HPDE6-E6E7 (cell line): Measurements from ENCODE around the gene NRTN.
"Not testable (repeated sequence)": the region's sequence is repeated elsewhere in the genome, so short reads cannot be mapped to it uniquely, and the experiment has no call there.

ENCODE experiments used
- DNase-seq: peaks from one replicate; pipeline ENCODE4 v3.0.0; 2011; ENCODE audit warnings: missing footprints; ENCODE audit errors: extremely low spot score

Gene NRTN

GRCh38 chr19:5838353-5839064, 33.6 kb downstream of the NRTN start:
- no peak for DNase-seq

- no peak for DNase-seq
Measured at GRCh38 chr19:5839065-5840017, 34.5 kb downstream of the NRTN start, which contains the start of gene FUT6. TSS of gene FUT6 (minus strand) at chr19:5839702. CDS start at chr19:5832567, 7,135 bp downstream.

GRCh38 chr19:5841735-5842111, 36.9 kb downstream of the NRTN start:
- not testable (repeated sequence) for DNase-seq

DNA sequence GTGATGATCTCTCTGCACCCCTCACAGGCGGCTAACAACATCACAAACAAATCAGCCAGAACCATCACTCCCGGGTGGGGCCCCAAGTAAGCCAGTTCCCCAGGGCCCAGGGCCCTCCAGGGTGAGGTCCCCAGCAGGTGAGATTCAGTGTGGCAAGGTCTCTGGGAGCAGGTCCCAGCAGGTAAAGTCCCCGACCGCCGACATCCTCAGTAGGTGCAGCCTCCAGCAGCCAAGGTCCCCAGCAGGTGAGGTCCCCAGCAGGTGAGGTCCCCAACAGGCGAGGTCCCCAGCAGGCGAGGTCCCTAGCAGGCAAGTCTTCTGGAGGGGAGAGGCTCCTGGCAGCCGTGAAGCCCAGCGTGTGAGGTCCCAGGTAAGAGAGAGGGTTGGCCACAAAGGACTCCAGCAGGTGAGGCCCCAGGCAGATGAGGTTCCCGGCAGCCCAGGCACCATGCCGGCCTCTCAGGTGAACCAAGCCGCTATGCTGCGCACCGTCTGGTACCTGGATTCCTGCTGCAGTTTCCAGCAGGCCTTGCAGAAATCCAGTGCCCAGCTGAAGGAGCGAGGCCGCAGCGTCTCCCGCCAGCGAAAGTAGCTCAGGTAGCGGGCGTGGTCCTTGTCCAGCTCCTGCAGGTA, 38.5 kb downstream of the NRTN start:
- DNase-seq: no peak

DNA sequence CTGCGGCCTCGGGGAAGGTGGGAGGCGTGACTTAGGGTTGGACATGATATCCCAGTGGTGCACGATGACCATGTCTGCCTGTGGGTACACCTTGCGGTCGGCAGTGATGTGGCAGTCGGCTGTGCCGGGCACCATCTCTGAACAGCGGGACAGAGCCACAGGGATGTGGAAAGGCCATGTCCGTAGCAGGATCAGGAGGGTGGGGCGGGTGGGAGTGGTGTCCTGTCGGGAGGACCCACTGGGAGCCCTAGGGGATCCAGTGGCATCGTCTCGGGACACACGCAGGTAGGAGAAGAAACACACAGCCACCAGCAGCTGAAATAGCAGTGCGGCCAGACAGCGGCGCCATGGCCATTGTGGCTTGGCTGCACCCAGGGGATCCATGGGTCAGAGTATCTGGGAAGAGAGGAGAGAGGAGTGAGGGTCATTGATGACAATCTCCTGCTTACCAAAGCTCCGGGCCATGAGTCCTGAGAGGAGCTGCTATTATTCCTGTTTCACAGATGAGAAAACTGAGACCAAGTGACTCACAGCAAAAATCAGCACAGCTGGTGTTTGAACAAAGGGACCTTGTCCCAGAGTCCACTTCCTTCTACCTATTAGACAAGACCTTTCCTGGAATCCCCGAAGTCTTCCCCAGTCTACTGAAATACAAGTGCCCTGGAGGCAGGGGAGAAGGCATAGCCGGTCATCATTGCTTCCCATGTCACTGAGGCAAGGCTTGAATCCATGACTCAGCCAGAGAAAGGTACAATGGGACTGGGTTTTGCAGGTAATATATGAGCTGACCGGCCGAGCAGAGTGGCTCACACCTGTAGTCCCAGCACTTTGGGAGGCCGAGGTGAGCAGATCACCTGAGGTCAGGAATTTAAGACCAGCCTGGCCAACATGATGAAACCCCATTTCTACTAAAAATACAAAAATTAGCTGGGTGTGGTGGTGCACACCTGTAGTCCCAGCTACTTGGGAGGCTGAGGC, 39.9 kb downstream of the NRTN start:
- DNase-seq: no peak

- DNase-seq: not testable (repeated sequence)
Measured at GRCh38 chr19:5847846-5848245, 43.0 kb downstream of the NRTN start.

GRCh38 chr19:5848621-5849020, 43.8 kb downstream of the NRTN start:
- not testable (repeated sequence) for DNase-seq

DNA sequence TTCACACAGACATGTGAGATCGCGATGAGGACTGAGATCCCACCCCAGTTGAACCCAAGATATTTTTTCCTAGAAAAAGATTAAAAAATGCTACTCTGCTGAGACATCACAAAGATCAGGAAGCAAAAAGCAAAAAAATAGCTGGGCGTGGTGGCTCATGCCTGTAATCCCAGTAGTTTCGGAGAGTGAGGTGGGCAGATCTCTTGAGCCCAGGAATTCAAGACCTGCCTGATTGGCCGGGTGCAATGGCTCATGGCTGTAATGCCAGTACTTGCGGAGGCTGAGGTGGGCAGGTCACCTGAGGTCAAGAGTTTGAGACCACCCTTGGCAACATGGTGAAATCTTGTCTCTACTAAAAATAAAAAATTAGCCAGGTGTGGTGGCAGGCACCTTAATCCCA, 45.3 kb downstream of the NRTN start:
- DNase-seq: no peak

DNA sequence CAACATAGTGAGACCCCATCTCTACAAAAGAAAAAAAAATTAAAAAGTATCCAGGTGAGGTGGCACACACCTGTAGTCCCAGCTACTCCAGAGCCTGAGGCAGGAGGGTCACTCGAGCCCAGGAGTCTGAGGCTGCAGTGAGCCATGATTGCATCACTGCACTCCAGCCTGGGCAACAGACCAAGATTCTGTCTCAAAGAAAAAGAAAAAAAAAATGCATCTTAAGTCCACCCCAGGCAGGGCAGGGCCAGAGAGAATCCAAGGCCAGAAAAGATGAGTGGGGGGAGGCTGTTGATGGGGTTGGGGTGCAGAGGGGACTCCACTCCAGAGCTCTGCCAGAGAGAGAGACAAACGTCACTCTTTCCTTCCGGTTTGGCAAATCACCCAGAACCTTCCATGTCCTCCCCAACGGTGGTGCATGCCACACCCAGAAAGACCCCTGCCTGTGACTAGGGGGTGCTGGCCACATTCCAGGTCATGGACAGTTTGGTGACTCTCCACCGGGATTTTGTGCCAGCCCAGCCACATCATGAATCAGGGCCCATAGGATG, 46.0 kb downstream of the NRTN start:
- no peak for DNase-seq

DNA sequence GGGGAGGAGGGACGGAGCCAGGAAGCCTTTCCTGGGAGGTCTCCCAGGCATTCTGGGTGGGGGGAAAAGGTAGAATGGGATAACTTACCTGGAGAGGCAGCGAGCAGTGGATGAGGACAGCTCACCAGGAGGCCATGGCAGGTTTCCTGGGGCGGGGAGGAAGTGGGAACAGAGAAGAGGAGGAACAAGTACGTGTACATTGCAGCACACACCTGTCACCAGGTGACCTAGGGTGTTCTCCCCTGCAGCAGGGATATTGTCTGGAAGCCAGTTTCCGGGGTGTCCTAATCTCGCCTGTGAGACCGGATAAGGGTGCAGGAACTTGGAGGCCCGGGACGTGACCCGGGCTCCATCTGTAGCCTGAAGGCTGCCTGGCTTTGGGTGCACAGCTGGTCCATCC, 46.4 kb downstream of the NRTN start, which contains the start of gene FUT3:
TSS of gene FUT3 (minus strand) at position 148 of the 400 bp plus-strand sequence.
- DNase-seq: peak; percentile 78

DNA sequence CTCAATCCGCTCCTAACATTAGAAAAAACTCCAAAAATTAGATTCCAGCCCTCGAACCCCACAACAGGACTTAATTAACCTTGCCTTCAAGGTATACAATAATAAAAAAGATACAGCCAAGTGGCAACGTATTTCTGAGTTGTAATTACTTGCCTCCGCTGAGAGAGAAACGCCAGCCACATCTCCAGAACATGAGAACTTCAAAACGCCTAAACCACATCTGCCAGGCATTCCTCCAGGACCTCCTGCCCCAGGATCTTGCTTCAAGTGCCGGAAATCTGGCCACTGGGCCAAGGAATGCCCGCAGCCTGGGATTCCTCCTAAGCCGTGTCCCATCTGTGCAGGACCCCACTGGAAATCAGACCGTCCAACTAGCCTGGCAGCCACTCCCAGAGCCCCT, 49.3 kb downstream of the NRTN start:
- DNase-seq: not testable (repeated sequence)

DNA sequence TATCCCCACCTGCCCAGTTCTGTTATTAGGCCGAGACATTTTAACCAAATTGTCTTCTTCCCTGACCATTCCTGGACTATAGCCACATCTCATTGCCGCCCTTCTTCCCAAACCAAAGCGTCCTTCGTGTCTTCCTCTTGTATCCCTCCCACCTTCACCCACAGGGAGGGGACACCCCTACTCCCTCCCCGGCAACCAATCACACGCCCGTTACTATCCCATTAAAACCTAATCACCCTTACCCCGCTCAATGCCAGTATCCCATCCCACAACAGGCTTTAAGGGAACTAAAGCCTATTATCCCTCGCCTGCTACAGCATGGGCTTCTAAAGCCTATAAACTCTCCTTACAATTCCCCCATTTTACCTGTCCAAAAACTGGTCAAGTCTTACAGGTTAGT, 50.3 kb downstream of the NRTN start:
- not testable (repeated sequence) for DNase-seq

- DNase-seq: no peak
Measured at GRCh38 chr19:5857203-5858081, 52.6 kb downstream of the NRTN start.

DNA sequence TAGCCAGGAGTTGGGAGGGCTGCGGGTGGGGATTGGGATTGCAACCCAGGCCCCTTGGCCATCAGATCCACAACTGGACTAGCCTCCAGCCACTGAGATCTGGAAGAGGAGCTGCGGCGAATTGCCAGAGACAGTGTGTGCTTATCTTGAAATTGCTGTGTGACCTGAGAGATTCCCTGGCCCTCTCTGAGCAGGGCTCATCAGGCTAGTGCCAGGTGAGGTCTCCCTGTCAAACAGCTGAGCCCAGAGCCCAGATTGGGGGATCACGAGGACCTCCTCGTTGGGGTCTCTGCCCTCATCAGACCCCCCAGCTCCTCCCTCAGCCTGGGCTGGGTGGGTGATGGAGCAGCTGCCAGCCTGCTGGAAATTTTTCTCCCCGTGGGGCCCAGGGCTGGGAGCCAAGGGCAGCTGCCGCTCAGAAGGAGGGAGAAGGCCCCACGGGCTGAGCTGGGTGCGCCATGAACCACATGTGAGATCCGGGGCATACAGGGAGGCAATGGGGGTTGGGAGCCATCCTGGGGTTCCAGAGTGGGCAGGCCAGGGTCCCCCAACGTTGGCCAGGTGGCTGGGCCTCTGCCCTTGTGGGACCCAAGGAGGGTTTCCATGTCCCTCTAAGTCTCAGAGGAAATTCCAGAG, 58.3 kb downstream of the NRTN start:
- DNase-seq: no peak

DNA sequence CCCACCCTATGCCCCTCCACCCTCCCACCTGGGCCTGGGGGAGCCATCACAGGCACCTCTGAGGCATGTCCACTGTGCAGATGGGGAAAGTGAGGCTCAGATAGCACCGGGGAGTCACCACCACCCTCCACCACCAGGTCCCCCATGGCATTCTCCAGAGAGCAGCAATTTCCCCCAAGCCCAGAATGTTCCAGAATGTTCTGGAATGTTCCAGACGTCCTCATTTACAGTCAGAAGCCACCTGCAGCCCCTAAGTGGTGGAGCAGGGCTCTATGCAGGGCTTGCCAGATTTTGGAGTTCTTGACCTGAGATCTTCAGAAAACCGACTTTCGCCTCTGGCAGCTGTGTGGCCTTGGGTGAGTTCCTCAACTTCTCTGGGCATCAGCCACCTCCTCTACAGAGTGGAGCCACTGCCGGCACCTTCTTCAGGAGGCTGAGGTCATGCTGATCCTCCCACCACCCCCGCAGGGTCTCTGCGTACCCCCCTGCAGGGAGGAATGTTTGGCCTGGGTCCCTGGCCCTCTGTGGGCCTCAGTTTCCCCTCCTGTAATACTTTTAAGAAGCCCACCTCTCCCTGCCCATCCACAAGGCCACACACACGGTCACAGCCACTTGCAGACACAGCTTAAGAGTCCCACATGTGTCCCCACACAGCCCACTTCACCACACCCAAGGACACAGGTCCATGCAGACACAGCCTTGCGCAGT, 59.3 kb downstream of the NRTN start:
- DNase-seq: no peak

DNA sequence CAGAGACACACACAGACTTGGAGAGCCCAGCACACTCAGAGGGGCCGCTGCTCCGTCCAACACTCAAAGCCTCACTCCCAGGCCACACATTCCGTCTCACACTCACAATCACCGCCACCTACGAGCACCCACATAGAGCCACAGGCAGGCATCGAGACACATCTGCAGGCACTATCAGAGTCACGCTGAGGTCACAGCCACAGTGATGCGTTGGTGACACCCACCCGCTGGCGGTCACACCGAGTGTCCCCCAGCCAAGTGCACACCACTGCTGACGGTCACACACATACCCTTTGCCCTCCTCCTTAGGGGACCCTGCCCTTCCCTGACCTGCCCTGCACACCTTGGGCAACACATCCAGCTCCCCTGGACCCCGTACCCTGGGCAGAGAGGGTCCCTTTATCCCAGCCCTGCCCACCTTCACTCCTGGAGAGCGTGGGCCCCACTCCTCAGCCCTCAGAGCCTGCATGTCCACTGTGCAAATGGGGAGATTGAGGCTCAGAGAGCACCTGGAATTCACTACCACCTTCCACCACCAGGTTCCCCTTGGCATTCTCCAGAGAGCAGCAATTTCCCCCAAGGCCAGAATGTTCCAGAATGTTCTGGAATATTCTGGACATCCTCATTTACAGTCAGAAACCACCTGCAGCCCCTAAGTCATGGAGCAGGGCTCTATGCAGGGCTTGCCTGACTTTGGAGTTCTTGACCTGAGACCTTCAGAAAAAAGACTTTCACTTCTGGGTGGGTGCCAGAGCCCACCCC, 60.0 kb downstream of the NRTN start:
- no peak for DNase-seq

DNA sequence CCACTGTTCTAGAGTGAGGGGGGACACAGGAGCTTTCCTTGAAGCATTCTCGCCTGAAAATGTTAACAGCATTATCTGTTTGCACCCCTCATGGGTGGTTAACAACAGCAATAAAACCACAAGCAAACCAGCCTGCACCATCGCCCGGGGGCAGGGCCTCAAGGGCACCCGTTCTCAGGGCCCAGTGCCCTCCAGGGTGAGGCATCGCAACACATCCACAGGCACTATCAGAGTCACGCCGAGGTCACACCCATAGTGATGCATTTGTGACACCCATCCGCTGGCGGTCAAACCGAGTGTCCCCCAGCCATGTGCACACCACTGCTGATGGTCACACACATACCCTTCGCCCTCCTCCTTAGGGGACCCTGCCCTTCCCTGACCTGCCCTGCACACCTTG, 60.9 kb downstream of the NRTN start:
- DNase-seq: no peak
